ENCODE data around the gene SIRPA. TPM values are rescaled to one million over a fixed set of nuclear protein-coding genes. Genes with fewer than 3 reads are reported as not detected.

The SIRPA gene
- total and polyA plus RNA-seq, 2 of the 4 experiments (the other 2 are of a cell fraction), result 9.9 to 40.2 TPM

- Histone ChIP-seq H3K27me3 (ENCODE audit: control insufficient read depth, insufficient read depth, low read length) (no peaks in the 10 kb centered on the region), H2AK5ac (ENCODE audit: low read depth, low read length) (no peak overlapping the region), H3K9me1 (ENCODE audit: insufficient read depth, low read length) (peaks cover 25% of the 10 kb centered on the region), H3K18ac (ENCODE audit: low read depth, low read length) (no peak overlapping the region), H3K36me3 (ENCODE audit: control insufficient read depth, insufficient read depth, low read length) (peaks cover 23% of the 10 kb centered on the region), H3K4me1 (ENCODE audit: control insufficient read depth, insufficient read depth, low read length) (peaks cover 4% of the 10 kb centered on the region), H3K9me3 (ENCODE audit: control insufficient read depth, insufficient read depth, low read length) (no peaks in the 10 kb centered on the region), H3K4me3 (ENCODE audit: insufficient read depth, low read depth, low read length) (no peak overlapping the region), H3K4me2 (ENCODE audit: low read depth, low read length) (no peak overlapping the region), H3K23ac (ENCODE audit: low read depth, low read length) (no peak overlapping the region), H4K91ac (ENCODE audit: insufficient read depth, low read depth, low read length) (no peak overlapping the region), H3K27ac (ENCODE audit: insufficient read depth, low read length) (no peak overlapping the region), H3K14ac (replicated peaks; ENCODE audit: low read depth, low read length) (no peak overlapping the region), H2BK20ac (ENCODE audit: low read depth, low read length) (no peak overlapping the region), H3K9ac (ENCODE audit: low read depth, low read length) (no peak overlapping the region), H2AK9ac (replicated peaks; ENCODE audit: low read depth, low read length, poor library complexity) (no peak overlapping the region), H2BK5ac (ENCODE audit: low read depth, low read length, poor library complexity, severe bottlenecking) (no peak overlapping the region), H3K79me1 (ENCODE audit: low read depth in 1 of 2, low read length in 2 of 2) (peaks cover 44 to 72% of the 10 kb centered on the region in 2 experiments), H2BK120ac (ENCODE audit: low read depth, low read length) (no peak overlapping the region), H2BK15ac (ENCODE audit: low read depth, low read length) (no peak overlapping the region), H3K56ac (ENCODE audit: extremely low read depth, insufficient read depth, low read length) (no peak overlapping the region), H3K4ac (ENCODE audit: low read depth, low read length) (no peak overlapping the region), H4K8ac (ENCODE audit: low read depth in 2 of 2, low read length in 2 of 2) (no peak overlapping the region), H2AFZ (replicated peaks; ENCODE audit: low read length, poor library complexity) (no peak overlapping the region), H4K5ac (ENCODE audit: low read depth, low read length) (no peak overlapping the region), H4K20me1 (ENCODE audit: insufficient read depth, low read length) (peaks cover 72% of the 10 kb centered on the region)
- CTCF ChIA-PET, result no interaction called here
- in situ Hi-C loops (cut with MboI; ENCODE audit: low sequenced_read_pairs), result no loop called here
- 90% methylated on average over 7 of the region's 9 CpGs; no CpG with 5 or more reads in 1 of the 2 experiments for WGBS, 2 experiments (ENCODE audit: extremely low coverage in 2 of 2, insufficient read length in 1 of 2)
- BruUV-seq (replicated peaks), result no TSS peak
- POLR2A ChIA-PET (ENCODE audit: unreplicated experiment), result no interaction called here
- no peak for ATAC-seq (ENCODE audit: low read depth)
- no peak for DNase-seq
- TF ChIP-seq MAZ (IDR thresholded peaks at IDR 0.05; ENCODE audit: borderline replicate concordance, low read depth, low read length), result no peak
- TF ChIP-seq CTCF (conservative IDR thresholded peaks at IDR 0.05; ENCODE audit: low read depth, low read length), result no peak
- TF ChIP-seq CHD1 (IDR thresholded peaks at IDR 0.05; ENCODE audit: low read depth, low read length), result no peak
- no peak for TF ChIP-seq ELK1 (IDR thresholded peaks at IDR 0.05; ENCODE audit: borderline replicate concordance, low read depth, low read length)
- TF ChIP-seq RAD21 (IDR thresholded peaks at IDR 0.05; ENCODE audit: low read length), result no peak
- TF ChIP-seq RCOR1 (IDR thresholded peaks at IDR 0.05; ENCODE audit: insufficient replicate concordance, low read length), result no peak
- no peak for TF ChIP-seq NFE2L2 (IDR thresholded peaks at IDR 0.05; ENCODE audit: low read depth, low read length)
- TF ChIP-seq MAFK (IDR thresholded peaks at IDR 0.05; ENCODE audit: low read depth, low read length), result no peak
- TF ChIP-seq USF2 (IDR thresholded peaks at IDR 0.05; ENCODE audit: low read depth, low read length), result no peak
- no peak for TF ChIP-seq POLR2A (IDR thresholded peaks at IDR 0.05; ENCODE audit: low read depth, low read length)
- no peak for TF ChIP-seq CEBPB (IDR thresholded peaks at IDR 0.05; ENCODE audit: low read depth, low read length)
- no peak for TF ChIP-seq RFX5 (IDR thresholded peaks at IDR 0.05; ENCODE audit: low read depth, low read length)
- TF ChIP-seq BHLHE40 (IDR thresholded peaks at IDR 0.05; ENCODE audit: low read depth, low read length), result no peak
- no peak for TF ChIP-seq FOS (IDR thresholded peaks at IDR 0.05; ENCODE audit: low read depth, low read length)
- no peak for TF ChIP-seq SMC3 (IDR thresholded peaks at IDR 0.05; ENCODE audit: low read depth, low read length)
- no peak for TF ChIP-seq MXI1 (IDR thresholded peaks at IDR 0.05; ENCODE audit: borderline replicate concordance, low read depth, low read length)
- intact Hi-C loops (cut with micrococcal nuclease), result loop anchor here (10.0 kb wide), 1 partner anchor 269 kb away; no protein-coding TSS in a partner anchor
- dilution Hi-C loops (cut with HindIII; ENCODE audit: low sequenced_read_pairs, unreplicated experiment), result no loop called here
Observed at GRCh38 chr20:1905693-1906092, 10.5 kb downstream of the SIRPA start.
